Chondrocyte (in vitro differentiated cells): ENCODE data around the gene RNASE13. TPM values are rescaled to one million over a fixed set of nuclear protein-coding genes. Genes with fewer than 3 reads are reported as not detected.
A peak's percentile ranks its signal among the peaks of the same experiment; 100 is the strongest.

Source experiments
- DNase-seq: peaks from one replicate; pipeline ENCODE4 v3.0.0; 2021; ENCODE audit warnings: mixed read lengths, low spot score
- H3K27ac Mint-ChIP-seq: one replicate; pipeline ENCODE4 v1.8.0; 2021; ENCODE audit warnings: mild to moderate bottlenecking, moderate library complexity, mixed read lengths; ENCODE audit not compliant: unreplicated experiment
- H3K27me3 Mint-ChIP-seq: 2 replicates; pipeline ENCODE4 v1.8.0; 2021; ENCODE audit warnings: low read depth, mixed read lengths
- H3K36me3 Mint-ChIP-seq: 2 replicates; pipeline ENCODE4 v1.8.0; 2021; ENCODE audit warnings: low read depth, mixed read lengths
- H3K4me1 Mint-ChIP-seq: 2 replicates; pipeline ENCODE4 v1.8.0; 2021; ENCODE audit warnings: low read depth, mild to moderate bottlenecking, mixed read lengths
- H3K4me3 Mint-ChIP-seq: one replicate; pipeline ENCODE4 v1.8.0; 2021; ENCODE audit warnings: mild to moderate bottlenecking, moderate library complexity, mixed read lengths; ENCODE audit not compliant: unreplicated experiment
- H3K9me3 Mint-ChIP-seq: 2 replicates; pipeline ENCODE4 v1.8.0; 2021; ENCODE audit warnings: low read depth, mixed read lengths
- total RNA-seq: library from RNA; stranded (reverse); gene quantifications from 3 replicates; pipeline ENCODE4 v1.2.1, GENCODE V29; 2021
- TF ChIP-seq, protein P1 (sequence below): fragments of 200-600 bp; sonication (generic); IDR thresholded peaks from 2 replicates; pipeline ENCODE4 v1.5.0; 2021; ENCODE audit warnings: antibody characterized with exemption, mild to moderate bottlenecking, moderate library complexity

RNASE13 gene
- total RNA-seq, 1 donor from 2014 or later, result not detected

DNA sequence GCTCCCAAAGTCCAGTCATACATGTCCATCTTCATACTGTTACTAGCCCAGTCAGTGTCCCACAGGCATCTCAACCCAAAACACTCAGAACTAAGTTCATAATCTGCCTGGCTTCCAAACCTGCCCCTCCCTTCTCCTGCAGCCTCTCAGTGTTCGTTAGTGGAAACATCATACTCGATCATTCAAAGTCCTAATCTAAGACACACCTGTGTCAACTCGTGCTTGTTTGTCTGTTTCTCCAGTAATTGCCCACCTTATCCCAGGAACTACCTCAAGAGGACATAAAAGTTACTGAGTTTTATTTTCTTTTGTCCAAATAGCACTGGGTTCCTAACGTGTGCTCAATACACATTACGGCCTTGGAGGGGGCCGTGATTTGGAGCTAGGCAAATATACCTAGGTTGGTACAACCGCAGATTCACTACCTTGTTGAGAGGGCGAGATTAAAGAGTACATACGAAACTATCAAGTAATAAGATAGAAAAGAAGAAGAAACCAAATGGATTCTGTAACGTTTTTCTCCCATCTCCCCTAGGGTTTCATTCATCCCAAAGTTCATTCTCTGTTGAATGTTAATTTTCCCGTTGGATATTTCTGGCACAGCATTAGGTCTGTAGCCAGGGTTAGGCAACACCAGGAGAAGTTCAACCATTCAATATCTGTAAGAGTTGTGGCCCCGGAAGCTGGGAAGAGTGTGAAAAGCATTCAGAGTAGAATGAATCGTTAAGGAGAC is 26.2 kb upstream of the RNASE13 start:
- no peaks in the 10 kb centered on the region for H3K27me3 Mint-ChIP-seq
- H3K4me1 Mint-ChIP-seq, result peaks cover 46% of the 10 kb centered on the region
- H3K9me3 Mint-ChIP-seq, result no peaks in the 10 kb centered on the region
- no peaks in the 10 kb centered on the region for H3K36me3 Mint-ChIP-seq
- TF ChIP-seq, protein P1, sequence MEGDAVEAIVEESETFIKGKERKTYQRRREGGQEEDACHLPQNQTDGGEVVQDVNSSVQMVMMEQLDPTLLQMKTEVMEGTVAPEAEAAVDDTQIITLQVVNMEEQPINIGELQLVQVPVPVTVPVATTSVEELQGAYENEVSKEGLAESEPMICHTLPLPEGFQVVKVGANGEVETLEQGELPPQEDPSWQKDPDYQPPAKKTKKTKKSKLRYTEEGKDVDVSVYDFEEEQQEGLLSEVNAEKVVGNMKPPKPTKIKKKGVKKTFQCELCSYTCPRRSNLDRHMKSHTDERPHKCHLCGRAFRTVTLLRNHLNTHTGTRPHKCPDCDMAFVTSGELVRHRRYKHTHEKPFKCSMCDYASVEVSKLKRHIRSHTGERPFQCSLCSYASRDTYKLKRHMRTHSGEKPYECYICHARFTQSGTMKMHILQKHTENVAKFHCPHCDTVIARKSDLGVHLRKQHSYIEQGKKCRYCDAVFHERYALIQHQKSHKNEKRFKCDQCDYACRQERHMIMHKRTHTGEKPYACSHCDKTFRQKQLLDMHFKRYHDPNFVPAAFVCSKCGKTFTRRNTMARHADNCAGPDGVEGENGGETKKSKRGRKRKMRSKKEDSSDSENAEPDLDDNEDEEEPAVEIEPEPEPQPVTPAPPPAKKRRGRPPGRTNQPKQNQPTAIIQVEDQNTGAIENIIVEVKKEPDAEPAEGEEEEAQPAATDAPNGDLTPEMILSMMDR, result no peak
- H3K4me3 Mint-ChIP-seq, result no peak overlapping the region
- no peak overlapping the region for H3K27ac Mint-ChIP-seq
- no peak for DNase-seq

DNA sequence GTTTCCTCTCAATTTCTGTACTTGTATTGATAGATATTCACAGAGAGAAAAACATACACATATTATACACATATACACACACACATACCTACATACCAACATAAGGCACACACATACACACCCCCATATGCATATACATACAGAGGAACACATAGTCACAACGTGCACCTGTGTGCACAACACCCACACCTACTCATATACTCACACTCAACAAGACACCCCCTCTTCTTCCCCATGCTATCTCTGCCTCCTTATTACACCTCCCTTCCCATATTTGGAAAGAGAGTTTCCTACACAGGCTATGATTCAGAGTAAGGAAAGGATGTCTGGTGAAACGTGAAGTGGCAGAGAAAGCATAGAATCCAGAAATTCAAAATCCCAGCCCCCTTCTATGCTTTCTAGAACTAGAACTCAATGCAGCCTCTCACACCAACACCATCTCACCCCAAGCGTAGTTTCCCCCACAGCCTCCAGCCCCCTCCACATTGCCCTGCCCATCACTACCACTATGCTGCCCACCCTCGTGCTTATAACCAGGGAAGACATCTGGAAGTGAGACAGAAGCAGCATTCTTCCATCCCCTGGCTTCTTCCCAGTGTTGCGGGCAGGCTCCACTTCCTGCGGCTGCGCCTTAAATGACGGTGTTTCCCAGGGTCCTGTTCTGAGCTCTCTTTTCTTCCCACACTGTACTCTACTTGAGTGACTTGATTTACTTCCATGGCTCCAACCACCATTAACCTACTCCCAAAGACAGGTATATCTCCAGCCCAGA is 25.4 kb upstream of the RNASE13 start:
- no peaks in the 10 kb centered on the region for H3K27me3 Mint-ChIP-seq
- TF ChIP-seq, protein P1, result no peak
- DNase-seq, result no peak
- no peak overlapping the region for H3K4me3 Mint-ChIP-seq
- H3K27ac Mint-ChIP-seq, result no peak overlapping the region
- no peaks in the 10 kb centered on the region for H3K36me3 Mint-ChIP-seq
- H3K9me3 Mint-ChIP-seq, result no peaks in the 10 kb centered on the region
- peaks cover 46% of the 10 kb centered on the region for H3K4me1 Mint-ChIP-seq

DNA sequence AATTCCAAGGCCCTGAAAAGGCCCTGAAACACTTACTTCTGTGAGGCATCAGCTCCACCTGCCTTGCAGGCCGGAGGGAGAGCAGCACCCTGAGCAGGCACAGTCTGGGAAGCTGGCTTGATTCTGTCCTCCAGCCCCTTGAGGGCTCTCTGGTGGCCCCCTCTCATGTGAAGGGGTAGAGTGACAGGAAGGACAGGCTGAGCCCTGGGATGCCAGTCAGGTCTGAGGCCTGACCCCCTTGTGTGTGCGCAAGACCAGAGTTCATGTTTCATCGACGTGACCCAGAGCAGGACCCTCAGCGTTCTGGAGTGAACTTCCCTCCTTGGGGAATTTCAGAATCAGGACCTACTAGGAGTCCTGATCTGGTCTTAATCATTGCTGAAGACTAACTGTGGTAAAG is 24.3 kb upstream of the RNASE13 start:
- TF ChIP-seq, protein P1, result no peak
- Mint-ChIP-seq H3K27ac (no peak overlapping the region), H3K4me1 (peaks cover 44% of the 10 kb centered on the region), H3K36me3 (no peaks in the 10 kb centered on the region), H3K27me3 (no peaks in the 10 kb centered on the region), H3K9me3 (no peaks in the 10 kb centered on the region), H3K4me3 (no peak overlapping the region)
- DNase-seq, result no peak

DNA sequence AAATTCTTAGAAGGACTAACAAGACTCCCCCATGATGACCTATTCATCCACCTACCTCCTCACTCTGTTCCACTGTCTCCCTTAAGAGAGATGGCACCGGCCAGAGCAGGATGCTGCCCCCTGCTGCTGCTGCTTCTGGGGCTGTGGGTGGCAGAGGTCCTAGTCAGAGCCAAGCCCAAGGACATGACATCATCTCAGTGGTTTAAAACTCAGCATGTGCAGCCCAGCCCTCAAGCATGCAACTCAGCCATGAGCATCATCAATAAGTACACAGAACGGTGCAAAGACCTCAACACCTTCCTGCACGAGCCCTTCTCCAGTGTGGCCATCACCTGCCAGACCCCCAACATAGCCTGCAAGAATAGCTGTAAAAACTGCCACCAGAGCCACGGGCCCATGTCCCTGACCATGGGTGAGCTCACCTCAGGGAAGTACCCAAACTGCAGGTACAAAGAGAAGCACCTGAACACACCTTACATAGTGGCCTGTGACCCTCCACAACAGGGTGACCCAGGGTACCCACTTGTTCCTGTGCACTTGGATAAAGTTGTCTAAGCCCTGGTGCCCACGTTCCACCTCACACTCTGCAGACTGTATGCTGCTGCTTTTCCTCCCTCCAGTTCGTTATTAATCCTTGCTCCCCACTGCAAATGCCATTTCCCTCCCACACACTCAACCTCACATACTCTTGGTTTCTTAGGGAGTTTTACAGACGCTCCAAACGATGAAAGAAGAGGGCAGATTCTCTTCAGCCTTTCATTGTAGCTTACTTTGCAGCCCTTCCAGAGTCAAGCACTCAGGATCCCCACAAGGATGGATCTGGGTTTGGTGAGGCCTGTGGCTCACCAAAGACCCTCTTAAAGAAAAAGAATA is 23.4 kb upstream of the RNASE13 start, which contains the start of gene RNASE8:
RNASE8 (plus strand) TSS at position 20 of the 873 bp plus-strand sequence; CDS start at position 91, 71 bp downstream.
- H3K27ac Mint-ChIP-seq, result peak within 1 kb of the TSS; percentile 20
- no peaks in the 10 kb centered on the region for H3K36me3 Mint-ChIP-seq
- H3K4me1 Mint-ChIP-seq, result peaks cover 35% of the 10 kb centered on the region
- H3K9me3 Mint-ChIP-seq, result no peaks in the 10 kb centered on the region
- TF ChIP-seq, protein P1, result no peak
- no peak within 1 kb of the TSS for H3K4me3 Mint-ChIP-seq
- no peak for DNase-seq
- H3K27me3 Mint-ChIP-seq, result no peaks in the 10 kb centered on the region
